GM12878 (cell line): ENCODE results near the gene FGD6. TPM values are rescaled to one million over a fixed set of nuclear protein-coding genes. Genes with fewer than 3 reads are reported as not detected.
A peak's percentile ranks its signal among the peaks of the same experiment; 100 is the strongest.

Experiments used
- ATAC-seq: fragments of 200-7000 bp; cut with Tn5 transposase; 3 replicates; pipeline ENCODE4 v1.9.1; 2020; ENCODE audit warnings: mild to moderate bottlenecking, moderate library complexity
- BruUV-seq: library from RNA; stranded (reverse); fragments of 400-500 nt; replicated peaks from 2 replicates; lab custom pipeline; 2021; lab: Mats Ljungman, UMichigan
- CTCF ChIA-PET: fragments of 300-600 bp; sonication (Branson Sonifier 250); formaldehyde crosslinking; extraction: SDS; loops from one replicate; lab custom pipeline; 2021; ENCODE audit warnings: inconsistent platforms; lab: Yijun Ruan, JAX
- POLR2A ChIA-PET: fragments of 350-600 bp; formaldehyde crosslinking; extraction: SDS; loops from one replicate; lab custom pipeline; 2021; ENCODE audit warnings: inconsistent platforms; lab: Charles Lee
- RAD21 ChIA-PET: fragments of 300-600 bp; sonication (Branson Sonifier 250); formaldehyde crosslinking; loops from one replicate; lab custom pipeline; 2023; ENCODE audit warnings: antibody characterized with exemption; ENCODE audit not compliant: unreplicated experiment; lab: Charles Lee
- SMC1A ChIA-PET: fragments of 300-600 bp; sonication (Branson Sonifier 250); formaldehyde crosslinking; loops from one replicate; lab custom pipeline; 2023; ENCODE audit not compliant: unreplicated experiment, uncharacterized antibody; lab: Charles Lee
- DNase-seq: peaks from one replicate; pipeline ENCODE4 v3.0.0-alpha.2; 2011; ENCODE audit warnings: low read depth, low spot score
- FAIRE-seq: peaks from 3 replicates; lab custom pipeline; 2011; peaks lifted over from hg19 to GRCh38; lab: Jason Lieb, UNC
- H2AFZ ChIP-seq: 2 replicates; pipeline ENCODE4 v1.6.0; 2011; ENCODE audit warnings: low read depth, low read length, control low read depth; ENCODE audit not compliant: control insufficient read depth
- H3K27ac ChIP-seq: 2 replicates; pipeline ENCODE4 v1.5.1; 2011; ENCODE audit warnings: control low read depth; ENCODE audit not compliant: control insufficient read depth, insufficient read depth
- H3K27me3 ChIP-seq, 2 experiments: replicated peaks in 1 of 2; 2 replicates each; pipeline versions ENCODE4 v1.6.0 to v1.6.1; 2011; ENCODE audit warnings: low read length in 1 of 2; ENCODE audit not compliant: control insufficient read depth in 2 of 2, insufficient read depth in 2 of 2
- H3K36me3 ChIP-seq, 2 experiments: 2 replicates each; pipeline ENCODE4 v1.5.1; 2011; ENCODE audit warnings: low read length in 1 of 2; ENCODE audit not compliant: control insufficient read depth in 2 of 2, insufficient read depth in 2 of 2
- H3K4me1 ChIP-seq: 2 replicates; pipeline ENCODE4 v1.6.1; 2011; ENCODE audit warnings: mild to moderate bottlenecking, low read length, moderate library complexity, mixed read lengths; ENCODE audit not compliant: control insufficient read depth, insufficient read depth
- H3K4me2 ChIP-seq: 2 replicates; pipeline ENCODE4 v1.6.0; 2011; ENCODE audit warnings: control low read depth; ENCODE audit not compliant: control insufficient read depth, insufficient read depth
- H3K4me3 ChIP-seq: fragments of 200-600 bp; sonication (generic); 2 replicates; pipeline ENCODE4 v1.5.1; 2016
- H3K79me2 ChIP-seq: 2 replicates; pipeline ENCODE4 v1.6.0; 2011; ENCODE audit warnings: low read length; ENCODE audit not compliant: control insufficient read depth, insufficient read depth
- H3K9ac ChIP-seq: 2 replicates; pipeline ENCODE4 v1.8.0; 2011; ENCODE audit warnings: low read length, control low read depth, mixed read lengths; ENCODE audit not compliant: control insufficient read depth, insufficient read depth
- H3K9me3 ChIP-seq: replicated peaks from 3 replicates; pipeline ENCODE4 v1.5.1; 2011; ENCODE audit warnings: mild to moderate bottlenecking, low read length; ENCODE audit not compliant: control insufficient read depth, insufficient read depth
- H4K20me1 ChIP-seq: 2 replicates; pipeline ENCODE4 v1.6.0; 2011; ENCODE audit not compliant: control insufficient read depth, insufficient read depth
- ETV6 ChIP-seq, 2 experiments: fragments of 450-650 bp in 1 of 2; IDR thresholded peaks in 1 of 2; conservative IDR thresholded peaks in 1 of 2; 2 replicates each; pipeline ENCODE4 v1.6.1; 2014; ENCODE audit warnings: antibody characterized with exemption in 1 of 2, borderline replicate concordance in 1 of 2, low read depth in 1 of 2, mild to moderate bottlenecking in 1 of 2, moderate library complexity in 1 of 2
- NFIC ChIP-seq: IDR thresholded peaks from 2 replicates; pipeline ENCODE4 v1.6.1; 2012; ENCODE audit warnings: low read depth, mild to moderate bottlenecking, inconsistent platforms, low read length, moderate library complexity
- ZBTB40 ChIP-seq: fragments of 450-650 bp; IDR thresholded peaks from 2 replicates; pipeline ENCODE4 v1.6.1; 2016; ENCODE audit warnings: mild to moderate bottlenecking, moderate library complexity, borderline replicate concordance
- WGBS: methylation state at CpG from one replicate; pipeline ENCODE4 v1.1.6; 2016; ENCODE audit warnings: low lambda C conversion rate; ENCODE audit not compliant: insufficient replicate concordance, insufficient coverage; ENCODE audit errors: missing lambda C conversion rate; 5-methylcytosine and 5-hydroxymethylcytosine counted together
- in situ Hi-C: fragments of 300-500 bp; cut with MboI; formaldehyde crosslinking; loops from 9 replicates; pipeline ENCODE4 v1.14.3; 2018; ENCODE audit warnings: mixed read lengths
- intact Hi-C: fragments of 100-400 bp; cut with micrococcal nuclease; formaldehyde crosslinking; loops from one replicate; pipeline ENCODE4 v1.14.2; 2022; ENCODE audit not compliant: unreplicated experiment
- polyA plus RNA-seq, 11 experiments: library from polyadenylated mRNA; depleted of rRNA in 4 of 11; unstranded in 6 of 11; stranded (reverse) in 5 of 11; fragments of >200 nt; fragmentation: Nextera tagmentation in 4 of 11; fragmentation: Illumina TruSeq in 1 of 11; extraction: Ambion mirVana in 4 of 11; extraction: Trizol in 1 of 11; gene quantifications; 1 replicate in 1 of 11; 2 replicates in 10 of 11; pipeline versions ENCODE4 v1.2.1 to v1.2.3, GENCODE V29; 2011 to 2016; ENCODE audit warnings: inconsistent platforms in 2 of 11, missing spikeins in 2 of 11, low read depth in 1 of 11
- total RNA-seq, 4 experiments: library from RNA; depleted of rRNA in 3 of 4; stranded (reverse); fragments of >200 nt in 3 of 4; fragmentation: Illumina TruSeq in 1 of 4; extraction: Trizol in 1 of 4; gene quantifications; 2 replicates each; pipeline versions ENCODE4 v1.2.1 to v1.2.3, GENCODE V29; 2013 to 2021

FGD6 gene
- total and polyA plus RNA-seq, 10 of the 15 experiments (the other 5 are each of a cell fraction or from before 2014, with no cell fraction given): 2.4 to 15.5 (median 8.9) TPM

GRCh38 chr12:95248604-95249360 is 31.5 kb upstream of the FGD6 start:
- Histone ChIP-seq H3K9me3 (no peaks in the 10 kb centered on the region), H3K27ac (no peak overlapping the region), H3K79me2 (peaks cover 14% of the 10 kb centered on the region), H3K4me3 (no peak overlapping the region), H3K27me3 (no peaks in the 10 kb centered on the region), H3K4me2 (no peak overlapping the region), H3K4me1 (no peaks in the 10 kb centered on the region), H3K9ac (no peak overlapping the region), H3K36me3 (no peaks in the 10 kb centered on the region), H4K20me1 (no peaks in the 10 kb centered on the region), H2AFZ (no peak overlapping the region)
- RAD21 ChIA-PET: interaction anchor here (0.5 kb wide), 1 partner anchor 241 kb away, joined by 5 read pairs; no protein-coding TSS in a partner anchor
- SMC1A ChIA-PET: no interaction called here
- BruUV-seq: no TSS peak
- FAIRE-seq: no peak
- ATAC-seq: no peak
- TF ChIP-seq NFIC: no peak
- peak; percentile 67 for TF ChIP-seq ZBTB40
- TF ChIP-seq ETV6 (conservative IDR thresholded peaks at IDR 0.05 in 1 of 2, IDR thresholded peaks at IDR 0.05 in 1 of 2; ENCODE audit: borderline replicate concordance in 1 of 2, low read depth in 1 of 2): no peak
- no peak for DNase-seq
- POLR2A ChIA-PET: no interaction called here
- intact Hi-C loops (no loop called here), in situ Hi-C loops (no loop called here)
- 98% methylated on average over 8 of the region's 8 CpGs for WGBS
- CTCF ChIA-PET: no interaction called here
